ENCODE results near the gene FAT4. TPM values are rescaled to one million over a fixed set of nuclear protein-coding genes. Genes with fewer than 3 reads are reported as not detected.

Gene FAT4
- total RNA-seq: 0.64 and 0.96 TPM in 2 replicates

GRCh38 chr4:125314676-125315575 lies at the start of gene FAT4:
Gene FAT4, plus strand, starts transcription at chr4:125314955. Its CDS starts 1,457 bp downstream, at chr4:125316412.

